ENCODE results near the gene TCF4.

Gene TCF4

GRCh38 chr18:55506074-55506473 lies 81.9 kb downstream of the TCF4 start:
- no peak for DNase-seq (ENCODE audit: low read depth in 1 of 2, low spot score in 1 of 2)

DNA sequence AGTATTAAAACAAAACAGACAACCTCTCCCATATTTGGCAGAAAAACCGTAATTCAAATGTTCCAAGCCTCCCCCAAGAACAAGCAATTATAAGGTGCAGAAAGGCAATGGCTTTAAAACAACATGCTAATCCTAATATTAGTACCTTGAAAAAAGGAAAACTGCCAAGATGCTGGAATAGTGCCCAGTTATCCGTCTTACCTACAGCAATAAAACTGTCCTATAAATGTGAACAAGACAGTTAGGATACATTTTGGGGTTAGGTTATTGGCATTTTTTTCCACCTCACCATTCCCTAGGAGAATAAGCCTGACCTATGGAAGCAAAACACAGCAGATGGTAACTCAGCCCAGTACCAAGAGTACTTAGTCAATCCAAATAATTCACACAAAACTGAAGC lies 83.2 kb downstream of the TCF4 start:
- DNase-seq (ENCODE audit: low read depth in 1 of 2, low spot score in 1 of 2): no peak

DNA sequence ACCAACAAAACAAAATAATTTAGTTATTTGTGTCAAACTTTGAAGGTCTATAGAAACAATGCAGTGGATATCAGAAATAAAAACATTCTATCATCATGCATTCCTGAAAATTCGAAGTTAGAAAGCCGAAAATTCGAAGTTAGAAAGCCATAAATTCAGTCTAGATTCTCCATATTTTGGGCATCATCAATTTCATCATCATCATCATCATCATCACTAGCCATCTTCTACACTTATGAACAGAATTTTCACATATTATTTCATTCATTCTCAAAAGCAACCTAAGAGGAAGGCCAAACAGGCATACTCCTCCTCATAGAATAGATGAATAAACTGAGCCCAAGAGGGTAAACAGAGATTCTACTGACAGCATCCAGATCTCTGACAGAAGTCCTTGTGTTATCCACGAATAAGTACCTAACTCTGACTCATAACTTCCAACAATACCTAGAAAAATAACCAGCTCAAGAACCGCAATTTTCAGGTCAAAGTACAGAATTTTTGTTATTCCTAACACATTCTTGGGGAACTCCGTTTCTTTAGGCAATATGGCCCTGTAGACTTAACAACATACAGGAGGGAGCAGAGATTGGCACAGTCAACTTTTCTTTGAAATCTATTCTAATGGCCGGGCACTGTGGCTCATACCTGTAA lies 84.7 kb downstream of the TCF4 start:
- no peak for DNase-seq (ENCODE audit: low read depth in 1 of 2, low spot score in 1 of 2)

- no peak for DNase-seq (ENCODE audit: low read depth in 1 of 2, low spot score in 1 of 2)
Observed at GRCh38 chr18:55501982-55502710, 85.8 kb downstream of the TCF4 start.

DNA sequence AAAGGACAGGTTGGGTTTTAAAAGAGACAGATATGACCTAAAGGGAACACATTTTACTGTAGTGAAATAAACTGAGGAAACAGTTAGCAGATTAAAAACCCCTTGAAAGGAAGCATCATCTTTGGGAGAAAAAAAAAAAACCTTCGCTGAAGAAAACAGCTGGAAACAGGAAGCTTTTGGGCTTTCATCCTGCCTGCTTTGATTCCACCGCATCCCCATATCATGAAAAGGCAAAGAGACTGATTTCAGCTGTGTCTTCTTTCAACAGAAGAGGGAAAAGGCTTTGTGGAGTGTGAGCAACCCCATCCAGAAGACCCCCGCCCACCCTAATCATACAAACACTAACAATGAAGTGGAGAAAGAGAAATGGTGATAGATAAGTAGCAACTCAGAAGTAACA lies 86.4 kb downstream of the TCF4 start:
- no peak for DNase-seq (ENCODE audit: low read depth in 1 of 2, low spot score in 1 of 2)

DNA sequence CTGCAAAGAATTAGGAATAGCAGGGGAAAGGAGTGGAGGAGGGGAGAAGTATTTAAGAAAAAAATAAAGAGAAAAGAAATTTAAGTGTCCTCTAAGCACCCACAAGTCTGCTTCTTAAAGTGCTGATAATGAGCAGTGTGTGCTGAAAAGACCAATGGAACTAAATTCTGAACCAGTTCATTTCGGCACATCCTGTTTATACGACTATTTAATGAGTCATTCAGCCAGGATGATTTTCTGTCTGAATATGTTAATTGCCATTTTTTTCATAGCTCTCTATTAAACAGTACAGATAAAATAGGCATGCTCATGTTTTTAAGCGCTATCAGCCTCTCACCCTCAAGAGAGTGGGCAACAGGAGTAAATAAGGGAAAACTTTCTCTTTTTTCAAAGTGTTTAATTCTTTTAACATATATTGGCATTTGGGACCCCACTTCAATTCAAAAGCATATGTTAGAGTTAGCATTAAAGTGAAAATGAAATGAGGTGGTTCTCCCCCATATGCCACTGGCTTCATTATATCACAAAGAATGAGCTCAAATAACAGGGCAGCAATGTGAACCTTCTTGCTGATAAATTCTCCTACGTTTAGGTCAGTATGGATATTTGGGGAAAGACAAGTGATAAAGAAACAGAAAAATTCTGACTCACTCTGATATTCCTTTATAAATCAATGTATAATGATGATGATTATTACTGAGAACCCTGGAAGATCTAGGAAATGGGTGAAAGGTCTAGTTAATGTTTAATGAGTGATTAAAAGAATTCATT lies 87.5 kb downstream of the TCF4 start:
- no peak for DNase-seq (ENCODE audit: low read depth in 1 of 2, low spot score in 1 of 2)

DNA sequence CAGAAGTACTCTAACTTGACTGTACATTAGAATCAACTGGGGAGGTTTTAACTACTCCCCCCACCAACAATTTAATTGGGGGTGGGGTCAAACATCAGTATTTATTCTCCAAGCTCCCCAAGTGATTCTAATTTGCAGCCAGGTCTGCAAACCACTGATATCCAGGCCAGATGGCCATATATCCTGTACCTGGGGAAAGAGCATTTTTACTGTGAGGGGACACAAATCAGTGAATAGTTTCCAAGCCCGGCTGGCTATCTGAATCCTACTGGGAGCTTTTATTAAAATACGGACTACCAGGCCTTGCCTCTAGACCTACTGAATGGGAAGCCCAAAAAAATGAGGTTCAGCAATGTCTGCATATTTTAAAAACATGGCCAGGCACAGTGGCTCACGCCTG lies 88.5 kb downstream of the TCF4 start:
- no peak for DNase-seq (ENCODE audit: low read depth in 1 of 2, low spot score in 1 of 2)

DNA sequence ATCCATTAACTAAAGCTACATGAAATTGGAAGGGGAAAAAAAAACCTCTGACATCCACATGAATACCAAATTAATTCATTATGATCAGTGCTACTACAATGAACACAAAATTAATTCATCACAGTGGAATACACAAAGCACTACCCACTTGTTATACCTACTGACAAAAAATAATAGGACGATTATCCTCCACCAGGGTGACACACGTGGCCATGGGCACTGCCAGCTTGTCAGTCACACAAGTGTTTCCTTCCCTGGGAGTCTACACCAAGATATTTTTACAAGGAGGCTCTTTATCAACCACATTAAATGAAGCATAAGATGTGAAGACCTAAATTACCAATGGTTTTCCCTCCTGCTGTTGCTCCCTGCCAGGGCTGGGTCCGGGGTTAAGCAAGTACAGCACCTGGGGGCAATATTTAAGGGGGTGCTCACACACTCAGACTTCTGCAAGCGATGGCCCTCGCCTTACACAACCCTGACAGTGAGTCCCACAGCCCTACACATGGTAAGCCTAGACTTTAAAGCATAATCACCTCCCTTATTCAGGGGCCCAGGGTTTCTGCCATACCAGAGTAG lies 90.1 kb downstream of the TCF4 start:
- DNase-seq (ENCODE audit: low read depth in 1 of 2, low spot score in 1 of 2): no peak

GRCh38 chr18:55494899-55495298 lies 93.1 kb downstream of the TCF4 start:
- no peak for DNase-seq (ENCODE audit: low read depth in 1 of 2, low spot score in 1 of 2)

- no peak for DNase-seq (ENCODE audit: low read depth in 1 of 2, low spot score in 1 of 2)
Observed at GRCh38 chr18:55494441-55494840, 93.6 kb downstream of the TCF4 start.

DNA sequence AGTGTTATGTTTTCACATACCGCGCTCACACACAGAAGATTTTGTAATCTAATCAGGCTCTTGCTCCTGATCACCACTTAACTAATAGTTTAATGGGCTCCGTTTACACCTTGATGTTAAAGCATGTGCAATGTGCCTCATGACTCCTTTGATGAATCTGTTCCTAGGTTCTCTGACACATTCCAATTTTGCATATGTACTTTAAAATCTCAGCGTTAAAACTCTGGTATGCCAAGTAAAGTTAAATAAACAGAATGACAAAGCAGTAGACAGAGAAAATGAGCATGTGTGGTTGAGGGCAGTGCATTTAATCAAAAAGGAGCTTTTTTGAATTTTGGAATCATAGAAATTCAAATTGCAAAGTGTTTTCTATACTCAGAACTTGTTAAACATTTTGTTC lies 96.4 kb downstream of the TCF4 start:
- DNase-seq (ENCODE audit: low read depth in 1 of 2, low spot score in 1 of 2): no peak

- no peak for DNase-seq (ENCODE audit: low read depth in 1 of 2, low spot score in 1 of 2)
Observed at GRCh38 chr18:55489034-55489986, 98.7 kb downstream of the TCF4 start.

DNA sequence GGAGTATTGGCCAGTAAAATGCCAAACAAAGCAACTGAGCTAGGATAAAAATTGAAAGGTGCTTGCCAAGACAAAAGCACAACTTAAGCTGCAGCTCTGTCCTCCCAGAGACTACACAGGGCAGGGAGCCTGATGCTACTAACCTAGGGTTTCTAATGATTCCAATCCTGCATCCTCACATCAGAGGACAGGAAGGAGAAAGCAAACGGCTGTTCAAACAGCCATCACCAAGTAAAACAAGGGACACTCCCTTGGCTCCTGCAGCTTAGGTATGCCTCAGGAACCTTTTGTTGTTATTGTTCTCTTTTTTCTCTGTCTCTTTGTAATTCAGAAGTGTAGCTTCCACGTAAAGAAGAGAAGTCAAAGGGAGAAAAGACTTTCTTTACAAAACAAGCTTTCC lies 99.5 kb downstream of the TCF4 start:
- no peak for DNase-seq (ENCODE audit: low read depth in 1 of 2, low spot score in 1 of 2)

DNA sequence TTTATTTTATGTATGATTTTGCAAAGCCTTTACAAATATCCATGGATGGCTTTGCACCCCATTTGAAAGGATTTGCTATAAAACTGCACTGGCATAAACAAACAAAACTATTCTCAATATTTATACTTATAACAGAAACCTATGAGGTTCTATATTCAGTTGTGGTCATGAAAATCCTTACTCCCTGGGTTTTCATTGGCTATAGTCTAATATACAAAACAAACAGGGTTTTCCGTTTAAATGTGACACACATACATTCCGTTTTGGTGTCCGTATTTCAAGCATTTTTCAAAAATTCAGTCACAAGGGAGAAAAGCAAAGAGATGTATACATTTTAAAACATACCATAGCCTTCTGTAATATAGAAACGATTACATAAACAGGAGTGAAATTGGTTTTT lies 100.0 kb downstream of the TCF4 start:
- DNase-seq (ENCODE audit: low read depth in 1 of 2, low spot score in 1 of 2): no peak

DNA sequence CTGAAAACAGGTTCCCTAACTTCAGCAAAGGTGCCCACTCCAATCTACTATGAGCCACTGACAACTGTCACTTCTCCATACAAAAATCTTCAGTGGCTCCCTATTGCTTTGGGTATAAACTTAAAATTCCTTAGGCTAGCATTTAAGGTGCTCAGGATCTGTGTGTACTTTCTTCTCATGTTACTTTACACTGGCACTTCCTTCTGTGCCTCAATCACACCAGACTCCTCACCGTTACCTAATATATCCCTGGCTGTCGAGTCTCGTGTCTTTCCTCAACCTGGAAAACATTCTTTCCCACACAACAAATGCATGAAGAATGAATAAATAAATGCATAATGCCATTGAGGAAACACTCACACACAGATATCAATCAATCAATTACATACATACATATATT lies 101.1 kb downstream of the TCF4 start:
- no peak for DNase-seq (ENCODE audit: low read depth in 1 of 2, low spot score in 1 of 2)

GRCh38 chr18:55485666-55486065 lies 102.3 kb downstream of the TCF4 start:
- DNase-seq (ENCODE audit: low read depth in 1 of 2, low spot score in 1 of 2): no peak

GRCh38 chr18:55484773-55485172 lies 103.2 kb downstream of the TCF4 start:
- no peak for DNase-seq (ENCODE audit: low read depth in 1 of 2, low spot score in 1 of 2)

DNA sequence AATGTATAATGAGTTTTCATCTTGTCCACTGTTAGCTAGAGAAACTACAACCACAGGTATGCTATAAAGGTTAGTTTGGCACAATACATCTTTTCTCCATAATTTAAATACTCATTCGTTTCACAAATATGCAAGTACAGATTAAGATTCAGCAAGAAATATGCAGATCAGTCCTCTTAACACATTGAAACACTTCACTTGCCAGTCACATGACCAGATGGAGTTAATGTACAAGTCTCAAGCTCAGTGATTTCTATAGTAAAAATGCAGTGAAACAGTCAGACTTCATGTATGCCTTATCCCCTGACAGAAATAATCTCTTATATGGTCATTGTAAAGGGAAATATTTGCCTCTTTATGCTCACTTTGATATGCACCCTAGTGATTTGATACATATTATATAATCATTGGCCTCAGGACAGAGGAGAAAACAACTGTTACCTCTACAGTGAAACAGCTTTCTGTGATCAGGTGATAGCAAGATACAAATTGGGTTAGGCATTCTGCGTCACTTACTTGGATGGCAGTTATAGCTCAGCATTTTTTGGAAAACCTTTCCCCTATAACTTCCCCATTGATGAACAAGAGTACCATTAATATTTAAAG lies 104.6 kb downstream of the TCF4 start:
- no peak for DNase-seq (ENCODE audit: low read depth in 1 of 2, low spot score in 1 of 2)

- no peak for DNase-seq (ENCODE audit: low read depth in 1 of 2, low spot score in 1 of 2)
Observed at GRCh38 chr18:55479656-55480420, 108.2 kb downstream of the TCF4 start.
